Stimulated activated CD4-positive, alpha-beta T cell treated with anti-CD3 and anti-CD28 coated beads, TNF-alpha, amount 100 ng/mL, for 24 hours (primary cell): ENCODE measurements around the gene TOR1B.
"Not testable (repeated sequence)": the region's sequence is repeated elsewhere in the genome, so short reads cannot be mapped to it uniquely, and the experiment has no call there.

ENCODE experiments used
- DNase-seq, 3 experiments: peaks; one replicate each; pipeline ENCODE4 v3.0.0-alpha.2; 2020; ENCODE audit warnings: low read depth in 3 of 3

The TOR1B gene

DNA sequence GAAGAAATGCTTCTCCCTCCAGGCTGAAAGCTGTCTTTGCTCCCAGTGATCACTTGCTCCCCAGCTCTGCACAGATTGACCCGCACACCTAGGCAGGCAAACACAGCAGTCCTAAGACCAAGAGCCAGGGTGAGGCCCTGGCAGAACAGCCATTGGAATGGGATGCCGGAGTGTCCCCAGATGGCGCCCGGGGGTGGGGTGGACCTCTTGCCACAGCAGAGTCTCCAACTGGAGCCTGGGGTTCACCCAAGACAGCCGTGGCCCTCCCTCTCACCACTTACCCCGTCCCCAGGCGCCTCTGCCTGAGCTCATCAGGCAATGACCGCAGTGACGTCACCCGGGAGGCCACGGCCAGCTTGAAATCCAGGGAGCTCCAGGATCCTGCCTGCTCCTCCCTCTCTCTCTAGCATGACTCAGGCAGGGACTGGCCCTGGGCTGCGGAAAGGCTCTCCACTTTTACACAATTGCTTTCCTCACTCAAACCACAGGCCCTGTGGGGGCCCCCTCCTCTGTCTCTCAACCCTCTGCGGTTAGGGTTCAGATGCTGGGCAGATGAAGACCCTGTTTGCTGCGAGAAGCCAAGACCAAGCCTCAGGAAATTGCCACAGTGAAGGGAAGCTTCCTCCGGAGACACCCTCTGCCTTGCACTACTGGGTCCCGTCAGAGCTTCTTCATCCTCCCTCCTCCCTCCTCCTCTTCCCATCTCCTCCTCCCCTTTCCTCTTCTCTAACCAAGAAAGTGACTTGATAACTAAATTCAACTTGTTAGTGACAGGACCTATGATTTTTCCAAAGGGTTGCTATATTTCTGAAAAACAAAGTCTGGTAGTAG, 25.8 kb upstream of the TOR1B start:
- peak in 1 of 3 experiments; percentile 70 for DNase-seq

DNA sequence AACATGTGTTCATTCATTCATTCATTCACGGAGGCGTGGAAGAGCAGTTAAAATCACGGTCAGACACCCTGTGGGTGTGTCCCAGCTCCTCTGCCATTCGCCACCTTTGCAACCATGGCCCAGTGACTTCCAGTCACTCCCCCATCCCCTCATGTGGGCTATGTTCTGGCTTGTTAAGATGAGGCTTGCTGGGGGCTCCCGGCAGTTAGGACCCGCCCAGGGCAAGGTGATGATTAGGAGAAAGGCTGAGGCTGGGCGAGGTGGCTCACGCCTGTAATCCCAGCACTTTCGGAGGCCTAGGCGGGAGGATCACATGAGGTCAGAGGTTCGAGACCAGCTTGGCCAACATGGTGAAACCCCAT, 25.2 kb upstream of the TOR1B start:
- no peak for DNase-seq

DNA sequence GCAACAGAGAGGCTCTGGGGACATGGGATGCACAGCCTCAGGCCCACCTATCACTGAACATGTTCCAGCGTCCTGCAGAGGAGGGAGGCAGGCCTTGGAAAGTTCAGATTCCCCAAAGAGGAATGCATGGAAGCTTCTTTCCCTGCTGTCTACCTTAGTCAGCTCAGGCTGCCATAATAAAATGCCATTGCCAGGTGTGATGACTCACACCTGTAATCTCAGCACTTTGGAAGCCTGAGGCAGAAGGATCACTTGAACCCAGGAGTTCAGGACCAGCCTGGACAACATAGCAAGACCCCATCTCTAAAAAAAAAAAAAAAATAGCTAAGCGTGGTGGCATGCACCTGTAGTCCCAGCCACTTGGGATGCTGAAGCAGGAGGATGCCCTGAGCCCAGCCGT, 24.5 kb upstream of the TOR1B start:
- no peak for DNase-seq

DNA sequence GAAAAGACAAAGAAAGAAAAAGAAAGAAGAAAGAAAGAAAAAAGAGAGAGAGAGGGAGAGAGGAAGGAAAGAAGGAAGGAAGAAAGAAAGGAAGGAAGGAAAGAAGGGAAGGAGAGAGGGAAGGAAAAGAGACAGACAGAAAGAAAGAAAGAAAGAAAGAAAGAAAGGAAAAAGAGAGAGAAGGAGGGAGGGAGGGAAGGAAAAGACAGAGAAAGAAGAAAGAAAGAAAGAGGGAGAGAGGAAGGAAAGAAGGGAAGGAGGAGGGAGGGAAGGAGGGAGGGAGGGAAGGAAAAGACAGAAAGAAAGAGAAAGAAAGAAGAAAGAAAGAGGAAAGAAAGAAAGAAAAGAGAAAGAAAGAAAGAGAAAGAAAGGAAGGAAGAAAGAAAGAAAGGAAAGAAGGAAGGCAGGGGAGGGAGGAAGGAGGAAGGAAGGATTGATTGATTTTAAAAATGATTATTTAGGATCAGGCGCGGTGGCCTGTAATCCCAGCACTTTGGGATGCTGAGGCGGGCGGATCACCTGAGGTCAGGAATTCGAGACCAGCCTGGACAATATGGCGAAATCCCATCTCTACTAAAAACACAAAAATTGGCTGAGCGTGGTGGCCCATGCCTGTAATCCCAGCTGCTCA, 23.3 kb upstream of the TOR1B start:
- no peak for DNase-seq

DNA sequence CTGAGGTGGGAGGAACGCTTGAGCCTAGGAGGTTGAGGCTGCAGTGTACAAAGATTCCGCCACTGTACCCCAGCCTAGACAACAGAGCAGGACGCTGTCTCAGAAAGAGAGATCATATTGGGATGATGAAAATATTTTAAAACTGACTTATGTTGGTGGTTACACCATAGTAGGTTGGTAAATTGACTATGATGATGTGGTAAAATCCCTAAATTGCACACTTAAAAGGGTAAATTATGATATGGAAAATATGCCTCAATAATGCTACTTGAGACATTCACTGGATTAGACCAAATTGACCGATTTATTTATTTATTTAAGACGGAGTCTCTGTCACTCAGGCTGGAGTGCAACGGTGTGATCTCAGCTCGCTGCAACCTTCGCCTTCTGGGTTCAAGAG, 21.9 kb upstream of the TOR1B start:
- no peak for DNase-seq

DNA sequence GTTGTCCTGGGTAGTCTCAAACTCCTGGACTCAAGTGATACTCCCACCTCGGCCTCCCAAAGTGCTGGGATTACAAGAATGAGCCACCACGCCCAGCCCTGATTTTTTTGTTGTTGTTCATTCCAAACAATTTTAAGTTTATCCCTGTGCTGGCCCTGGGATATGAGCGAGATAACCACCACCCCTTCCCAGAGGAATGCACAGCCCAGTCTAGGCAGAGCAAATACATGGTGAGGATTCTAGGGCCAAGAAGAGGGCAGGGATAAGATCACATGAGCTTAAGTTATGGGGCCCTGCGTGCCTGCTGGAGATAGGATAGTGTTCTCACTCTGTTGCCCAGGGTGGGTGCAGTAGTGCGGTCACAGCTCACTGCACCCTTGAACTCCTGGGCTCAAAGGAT, 21.0 kb upstream of the TOR1B start:
- no peak for DNase-seq

DNA sequence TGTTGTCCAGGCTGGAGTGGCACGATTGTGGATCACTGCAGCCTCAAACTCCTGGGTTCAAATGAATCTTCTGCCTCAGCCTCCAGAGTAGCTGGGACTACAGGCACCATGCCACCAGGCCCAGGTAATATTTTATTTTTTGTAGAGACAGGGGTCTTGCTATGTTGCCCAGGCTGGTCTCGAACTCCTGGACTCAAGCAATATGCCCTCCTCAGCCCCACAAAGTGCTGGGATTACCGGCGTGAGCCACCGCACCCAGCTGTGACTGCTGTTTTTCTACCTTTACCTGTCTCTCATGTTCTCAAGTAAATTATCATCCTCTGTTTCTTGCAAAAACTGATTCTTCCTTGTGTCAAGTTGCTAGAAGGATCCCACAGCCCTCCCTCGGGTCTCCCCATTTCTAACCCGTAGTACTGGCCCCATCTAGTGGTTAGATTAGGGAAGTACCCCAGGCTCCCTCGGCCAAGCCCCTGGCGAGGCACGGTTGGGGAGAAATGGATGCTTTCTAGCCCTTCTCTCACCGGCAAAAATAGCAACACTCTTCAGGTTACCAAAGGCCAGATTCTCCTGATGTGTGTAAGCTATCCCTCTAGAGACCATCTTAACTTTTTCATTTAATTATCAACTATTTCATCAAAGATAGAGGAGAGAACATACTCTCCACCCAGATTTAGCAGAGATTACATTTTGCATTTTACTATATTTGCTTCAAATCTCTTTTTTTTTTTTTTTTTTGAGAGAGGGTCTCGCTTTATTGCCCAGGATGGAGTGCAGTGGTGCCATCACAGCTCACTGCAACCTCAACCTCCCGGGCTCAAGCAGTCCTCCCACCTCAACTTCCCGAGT, 19.2 kb upstream of the TOR1B start:
- peak; percentile 60 to 63 (median 62) for DNase-seq

DNA sequence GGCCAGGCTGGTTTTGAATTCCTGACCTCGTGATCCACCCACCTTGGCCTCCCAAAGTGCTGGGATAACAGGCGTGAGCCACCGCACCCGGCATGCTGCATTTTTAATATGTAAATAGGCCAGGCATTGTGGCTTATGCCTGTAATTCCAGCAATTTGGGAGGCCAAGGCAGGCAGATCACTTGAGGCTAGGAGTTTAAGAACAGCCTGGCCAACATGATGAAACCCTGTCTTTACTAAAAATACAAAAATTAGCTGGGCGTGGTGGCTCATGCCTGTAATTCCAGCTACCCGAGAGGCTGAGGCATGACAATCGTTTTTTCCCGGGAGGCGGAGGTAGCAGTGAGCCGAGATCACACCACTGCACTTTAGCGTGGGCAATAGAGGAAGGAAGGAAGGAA, 18.0 kb upstream of the TOR1B start:
- not testable (repeated sequence) for DNase-seq

DNA sequence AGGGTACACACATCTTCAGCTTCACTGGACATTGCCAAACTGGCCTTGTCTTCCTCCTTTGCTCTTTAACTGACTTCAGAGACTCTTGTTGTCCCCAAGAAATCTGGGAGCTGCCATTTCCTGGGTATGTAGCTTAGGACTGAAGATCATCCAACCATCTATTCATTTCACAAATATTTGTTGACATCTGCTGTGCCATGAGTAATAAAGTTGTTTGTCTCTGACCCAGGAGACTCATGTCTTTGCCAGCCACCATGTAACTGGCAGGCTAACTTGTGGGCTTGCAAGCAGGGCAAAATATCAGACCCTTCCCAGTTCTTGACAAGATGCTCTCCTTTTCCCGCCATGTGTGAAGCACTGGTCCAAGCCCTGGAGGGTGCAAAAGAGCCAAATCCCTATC, 17.1 kb upstream of the TOR1B start:
- DNase-seq, result no peak

DNA sequence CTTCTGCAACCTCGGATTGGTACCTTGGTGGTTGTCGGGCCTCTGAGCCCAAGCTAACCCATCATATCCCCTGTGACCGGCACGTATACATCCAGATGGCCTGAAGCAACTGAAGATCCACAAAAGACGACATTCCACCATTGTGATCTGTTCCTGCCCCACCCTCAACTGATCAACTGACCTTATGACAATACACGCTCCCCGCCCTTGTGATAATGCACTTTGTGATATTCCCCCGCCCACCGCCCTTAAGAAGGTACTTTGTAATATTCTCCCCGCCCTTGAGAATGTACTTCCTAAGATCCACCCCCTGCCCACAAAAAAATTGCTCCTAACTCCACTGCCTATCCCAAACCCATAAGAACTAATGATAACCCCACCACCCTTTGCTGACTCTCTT, 16.5 kb upstream of the TOR1B start:
- DNase-seq, result no peak

DNA sequence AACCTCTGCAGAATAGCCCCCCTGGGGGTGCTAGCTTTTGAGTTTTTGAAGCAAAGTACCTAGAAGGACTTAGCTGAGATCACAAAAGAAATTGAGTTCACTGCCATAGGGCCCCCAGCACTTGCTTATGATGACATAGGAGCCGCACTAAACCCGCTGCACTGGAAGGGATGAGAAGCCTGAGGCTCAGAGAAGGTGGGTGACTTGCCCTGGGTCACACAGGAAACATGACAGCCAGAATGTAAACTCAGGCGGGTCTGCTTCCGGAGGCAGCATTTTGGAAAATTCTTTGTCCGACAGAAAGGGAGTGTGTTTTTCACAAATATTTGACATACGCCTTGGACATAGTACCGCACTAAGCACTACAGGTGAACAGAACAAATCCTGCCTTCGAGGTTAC, 8.4 kb upstream of the TOR1B start:
- DNase-seq, result no peak

DNA sequence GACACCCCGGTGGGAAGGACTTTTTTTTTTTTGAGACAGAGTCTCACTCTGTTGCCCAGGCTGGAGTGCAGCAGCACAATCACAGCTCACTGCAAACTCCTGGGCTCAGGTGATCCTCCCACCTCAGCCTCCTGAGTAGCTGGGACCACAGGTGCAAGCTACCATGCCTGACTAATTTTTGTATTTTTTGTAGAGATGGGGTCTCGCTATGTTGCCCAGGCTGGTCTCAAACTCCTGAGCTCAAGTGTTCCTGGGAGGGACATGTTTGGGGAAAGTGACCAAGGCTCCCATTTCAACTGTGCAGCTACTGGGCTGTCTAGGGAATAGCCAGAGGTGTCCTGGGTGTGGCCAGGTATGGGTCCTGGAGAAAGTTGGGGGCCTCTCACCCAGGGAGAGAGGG, 7.0 kb upstream of the TOR1B start:
- not testable (repeated sequence) for DNase-seq

DNA sequence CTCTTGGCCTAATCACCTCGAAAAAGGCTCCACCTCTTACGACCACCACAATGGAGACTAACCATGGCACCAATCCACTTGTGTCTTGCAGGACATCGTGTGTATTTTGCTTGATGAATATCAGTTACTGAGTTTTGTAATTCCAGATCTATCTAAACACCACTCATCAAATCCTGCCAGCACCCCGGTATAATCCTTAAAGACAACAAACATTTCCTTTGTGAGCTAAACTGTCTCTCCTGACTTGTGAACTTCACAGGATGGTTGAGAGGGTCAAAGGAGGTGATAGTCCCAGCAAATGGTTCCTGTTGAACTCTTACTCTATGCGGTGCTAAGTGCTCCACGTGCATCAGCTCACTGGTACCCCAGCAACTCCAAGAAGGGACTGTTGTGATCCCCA, 4.0 kb upstream of the TOR1B start:
- no peak for DNase-seq

DNA sequence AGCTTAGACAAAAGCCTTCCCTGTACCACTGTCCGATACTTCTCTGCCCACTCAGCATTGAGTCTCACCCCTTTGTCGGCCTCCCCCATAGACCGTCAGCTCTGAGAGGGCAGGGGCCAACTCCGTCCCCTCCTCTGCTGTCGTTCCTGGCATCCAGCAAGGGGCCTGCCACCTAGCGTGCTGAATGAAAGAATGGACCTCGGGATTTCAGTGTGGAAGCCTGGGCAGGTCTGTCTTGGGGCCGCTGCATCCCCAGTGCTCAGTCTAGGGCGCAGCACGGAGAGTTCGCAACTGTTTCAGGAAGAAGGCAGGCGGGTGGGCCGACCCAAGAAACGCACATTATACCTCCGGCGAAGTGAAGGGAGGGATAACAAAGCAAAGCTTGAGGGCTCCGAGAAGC, 1.5 kb upstream of the TOR1B start:
- no peak for DNase-seq

DNA sequence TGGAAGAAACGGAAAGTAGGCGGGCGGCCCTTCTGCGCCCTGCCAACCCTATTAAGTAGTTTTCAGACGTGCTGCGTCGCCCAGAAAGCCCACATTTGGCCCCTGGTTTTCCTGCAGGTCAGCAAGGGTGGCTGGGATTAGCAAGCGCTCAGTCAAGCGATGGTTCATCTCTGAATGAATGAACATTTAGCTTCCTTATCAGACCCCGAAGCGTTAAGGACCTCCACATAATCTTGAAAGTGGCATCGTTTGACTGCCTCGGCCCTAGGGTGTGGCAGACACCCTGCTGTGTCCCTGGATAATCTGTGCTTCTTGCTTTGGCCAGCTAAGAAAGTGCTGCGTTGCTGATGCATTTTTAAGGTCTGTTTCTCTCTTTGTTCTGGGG, 684 bp downstream of the TOR1B start:
- DNase-seq, result no peak

DNA sequence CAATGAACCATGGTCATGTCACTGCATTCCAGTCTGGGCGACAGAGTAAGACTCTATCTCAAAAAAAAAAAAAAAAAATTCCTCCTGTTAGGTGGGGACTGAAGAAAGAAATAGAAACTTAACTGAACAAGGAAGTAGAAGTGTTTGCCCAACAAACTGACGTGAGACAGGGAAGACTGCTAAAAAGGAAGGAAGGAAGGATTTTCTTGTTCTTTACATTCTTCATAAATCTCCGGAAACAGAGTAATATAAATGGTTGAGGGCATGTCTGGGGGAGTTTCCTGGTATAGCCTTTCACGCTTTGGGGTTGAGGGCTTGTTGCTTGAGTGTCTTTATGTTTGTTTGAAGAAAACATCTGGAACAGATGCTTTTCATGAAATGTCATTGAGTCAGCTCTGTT, 3.1 kb downstream of the TOR1B start:
- DNase-seq, result no peak

DNA sequence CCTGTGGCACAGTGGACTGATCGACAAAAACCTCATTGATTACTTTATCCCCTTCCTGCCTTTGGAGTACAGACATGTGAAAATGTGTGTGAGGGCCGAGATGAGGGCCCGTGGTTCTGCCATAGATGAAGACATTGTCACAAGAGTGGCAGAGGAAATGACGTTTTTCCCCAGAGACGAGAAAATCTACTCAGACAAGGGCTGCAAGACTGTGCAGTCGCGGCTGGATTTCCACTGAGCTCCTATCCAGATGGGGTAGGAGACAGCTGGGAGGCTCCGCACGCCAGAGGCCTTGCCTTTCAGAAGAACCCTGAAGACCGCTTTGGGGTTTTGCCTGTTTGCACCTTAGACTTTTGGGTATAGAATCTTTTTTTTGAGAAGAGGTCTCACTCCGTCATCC, 6.4 kb downstream of the TOR1B start:
- DNase-seq, result no peak

DNA sequence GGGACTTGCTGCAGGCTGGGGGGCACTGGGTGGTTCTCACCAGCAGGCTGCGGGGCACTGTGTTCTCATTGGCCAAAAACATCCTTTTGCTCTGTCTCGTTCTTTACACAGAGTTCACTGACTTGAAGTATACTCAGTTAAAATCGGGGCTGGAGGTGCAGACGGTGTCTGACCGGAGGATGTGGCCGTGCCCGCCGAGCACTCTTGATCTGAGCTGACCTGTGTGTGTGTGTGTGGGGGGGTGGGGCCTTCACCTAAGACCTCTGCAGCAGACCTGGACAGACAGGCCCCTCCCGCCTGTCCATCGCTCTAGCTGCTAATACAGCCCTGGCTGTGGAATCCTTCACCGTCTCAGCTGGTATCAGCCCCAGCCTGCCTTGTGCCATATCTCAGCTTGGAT, 7.1 kb downstream of the TOR1B start:
- DNase-seq, result no peak

DNA sequence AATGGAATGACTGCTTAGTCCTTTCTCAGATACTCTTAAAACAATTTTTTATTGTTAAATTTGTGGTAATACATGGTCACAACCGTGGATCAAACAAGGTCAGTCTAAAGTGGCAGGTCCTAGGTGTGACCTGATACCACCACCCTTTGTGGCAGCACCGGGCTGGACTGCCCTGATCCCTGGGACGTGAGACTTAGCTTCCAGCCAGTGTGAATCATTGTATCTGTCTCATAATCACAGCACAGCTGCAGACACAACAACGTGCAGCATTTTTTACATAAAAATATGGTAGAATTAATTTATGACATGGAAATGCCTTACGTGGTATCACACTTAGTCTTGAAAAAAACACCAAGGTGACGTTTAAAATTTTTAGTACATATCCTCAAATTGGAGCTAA, 7.8 kb downstream of the TOR1B start:
- DNase-seq, result no peak

DNA sequence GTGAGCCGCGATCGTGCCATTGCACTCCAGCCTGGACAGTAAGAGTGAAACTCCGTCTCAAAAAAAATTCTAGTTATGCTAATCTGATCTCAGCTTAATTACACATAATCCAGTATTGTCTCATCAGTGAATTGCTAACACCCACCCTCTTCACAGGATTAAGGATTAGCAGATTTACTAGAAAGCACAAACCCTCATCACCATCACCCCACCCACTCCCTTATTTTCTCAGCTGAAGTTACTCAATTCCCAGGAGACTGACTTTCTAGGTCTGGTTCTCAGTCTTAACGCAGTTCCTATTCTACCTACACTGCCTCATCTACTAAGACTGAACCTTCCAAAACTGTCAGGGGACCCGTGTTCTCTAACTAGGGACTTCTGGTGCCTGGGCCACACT, 9.0 kb downstream of the TOR1B start:
- DNase-seq, result no peak

DNA sequence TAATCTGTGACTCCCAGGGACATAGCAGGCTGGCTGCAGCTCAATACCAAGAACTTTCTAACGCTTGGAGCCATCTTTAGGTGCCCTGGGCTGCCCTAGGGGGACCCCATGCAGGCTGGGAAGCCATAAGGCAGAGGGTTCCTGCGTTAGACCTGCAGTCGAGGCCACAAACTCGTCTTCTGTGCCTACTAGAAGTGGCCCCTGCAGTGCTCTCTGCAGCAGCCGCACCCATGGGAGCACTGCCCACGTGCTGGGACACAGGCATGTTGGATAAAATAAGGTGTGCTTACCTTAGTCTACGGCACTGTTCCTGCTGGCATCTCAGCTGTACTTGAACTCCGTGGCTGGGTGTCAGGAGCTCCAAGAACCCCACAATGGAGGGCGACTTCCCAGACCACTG, 9.4 kb downstream of the TOR1B start:
- DNase-seq, result no peak

DNA sequence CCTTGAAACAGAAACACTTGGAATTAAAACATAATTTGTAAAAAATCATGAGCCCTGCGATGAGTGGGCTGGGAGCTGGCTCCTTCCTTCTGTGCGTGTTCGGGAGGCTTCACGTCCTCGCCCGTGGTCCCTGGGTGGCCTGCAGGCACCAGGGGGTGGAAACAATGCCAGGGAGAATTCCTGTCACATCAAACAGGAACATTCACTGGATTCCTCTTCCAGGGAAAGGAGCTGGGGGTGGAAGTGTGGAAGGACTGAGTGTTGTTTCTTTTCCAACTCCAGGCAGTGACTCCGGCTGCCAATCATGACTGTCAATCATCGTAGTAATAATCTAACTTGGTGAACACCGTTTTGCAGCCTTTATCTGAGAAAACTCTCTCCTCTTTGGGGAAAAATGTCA, 10.7 kb downstream of the TOR1B start:
- no peak for DNase-seq
